Lung (tissue), 12 donors: ENCODE results near the gene GALNT10. TPM values are rescaled to one million over a fixed set of nuclear protein-coding genes. Genes with fewer than 3 reads are reported as not detected.

Experiments used
- ATAC-seq: fragments of 200-7000 bp; cut with Tn5 transposase; one replicate; pipeline ENCODE4 v1.9.1; 2020; ENCODE audit warnings: moderate number of reproducible peaks; ENCODE audit not compliant: insufficient read depth, low FRiP score
- DNase-seq, 3 donors: peaks; one replicate each; pipeline ENCODE4 v3.0.0-alpha.2; 2013 to 2017
- H3K27ac ChIP-seq, 2 donors: one replicate each; pipeline ENCODE4 v1.5.1; 2013; ENCODE audit warnings: mild to moderate bottlenecking in 2 of 2, moderate library complexity in 2 of 2, control low read depth in 1 of 2, inconsistent platforms in 1 of 2, low read depth in 1 of 2, low read length in 1 of 2
- H3K27me3 ChIP-seq, 3 donors: one replicate each; pipeline ENCODE4 v1.5.1; 2013; ENCODE audit warnings: low read length in 2 of 3; ENCODE audit not compliant: control insufficient read depth in 3 of 3, insufficient read depth in 3 of 3
- H3K36me3 ChIP-seq, 4 donors: one replicate each; pipeline ENCODE4 v1.5.1; 2013; ENCODE audit warnings: low read length in 4 of 4, mild to moderate bottlenecking in 1 of 4, moderate library complexity in 1 of 4; ENCODE audit not compliant: control insufficient read depth in 4 of 4, insufficient read depth in 4 of 4
- H3K4me1 ChIP-seq, 5 donors: one replicate each; pipeline ENCODE4 v1.5.1; 2013; ENCODE audit warnings: low read length in 5 of 5, mild to moderate bottlenecking in 2 of 5, moderate library complexity in 1 of 5; ENCODE audit not compliant: control insufficient read depth in 5 of 5, insufficient read depth in 5 of 5
- H3K4me3 ChIP-seq: one replicate; pipeline ENCODE4 v1.5.1; 2013; ENCODE audit warnings: mild to moderate bottlenecking, control low read depth, moderate library complexity
- H3K9ac ChIP-seq, 2 donors: one replicate each; pipeline ENCODE4 v1.5.1; 2013; ENCODE audit warnings: low read length in 2 of 2, control low read depth in 1 of 2; ENCODE audit not compliant: insufficient read depth in 1 of 2
- H3K9me3 ChIP-seq, 4 donors: one replicate each; pipeline ENCODE4 v1.5.1; 2013; ENCODE audit warnings: low read length in 3 of 4, mild to moderate bottlenecking in 1 of 4, moderate library complexity in 1 of 4; ENCODE audit not compliant: control insufficient read depth in 4 of 4, insufficient read depth in 3 of 4
- CTCF ChIP-seq: IDR thresholded peaks from 2 replicates; pipeline ENCODE4 v1.5.1; 2012; ENCODE audit warnings: mild to moderate bottlenecking; ENCODE audit errors: control extremely low read depth, extremely low read depth
- WGBS, 2 donors: extraction: QIAGEN DNeasy Blood & Tissue Kit; methylation state at CpG; one replicate each; pipeline ENCODE4 v1.1.7; 2013; 5-methylcytosine and 5-hydroxymethylcytosine counted together
- polyA plus RNA-seq, 2 donors: library from polyadenylated mRNA; stranded (reverse); fragments of 200-250 nt; gene quantifications; one replicate each; pipeline ENCODE4 v1.2.1, GENCODE V29; 2013
- total RNA-seq, 2 donors: library from RNA; depleted of rRNA in 1 of 2; stranded (reverse); fragments of >200 nt in 1 of 2; gene quantifications; one replicate each; pipeline ENCODE4 v1.2.1, GENCODE V29; 2014 to 2021
- donor health status: control.
- donor health status: control.
- donor health status: Bipolar disorder and iron deficiency.
- donor health status: healthy.
- donor health status: DM: yes; HTN: yes; CAD: no.

The GALNT10 gene
- total and polyA plus RNA-seq, 4 donors, result 9.0 to 70.2 (median 22.0) TPM

GRCh38 chr5:154422298-154422697, 231.8 kb downstream of the GALNT10 start:
- H3K4me3 ChIP-seq, result no peak overlapping the region
- no peak for ATAC-seq
- no peaks in the 10 kb centered on the region for H3K9me3 ChIP-seq
- H3K27me3 ChIP-seq, result no peaks in the 10 kb centered on the region
- H3K9ac ChIP-seq, result no peak overlapping the region
- H3K27ac ChIP-seq, result no peak overlapping the region
- peaks cover 0 to 20% (median 0%) of the 10 kb centered on the region in 4 donors for H3K36me3 ChIP-seq
- TF ChIP-seq CTCF, result no peak
- WGBS, 2 donors, result 77 to 78% methylated on average over 2 of the region's 2 CpGs
- H3K4me1 ChIP-seq, result peaks cover 0 to 5% (median 0%) of the 10 kb centered on the region in 5 donors
- no peak for DNase-seq

- H3K4me1 ChIP-seq, result no peaks in the 10 kb centered on the region
- no peak overlapping the region for H3K9ac ChIP-seq
- no peaks in the 10 kb centered on the region for H3K9me3 ChIP-seq
- no peak overlapping the region for H3K4me3 ChIP-seq
- H3K27ac ChIP-seq, result no peak overlapping the region
- 94 to 97% methylated on average over 3 of the region's 3 CpGs for WGBS, 2 donors
- ATAC-seq (no peak), DNase-seq (no peak)
- H3K27me3 ChIP-seq, result no peaks in the 10 kb centered on the region
- TF ChIP-seq CTCF, result no peak
- no peaks in the 10 kb centered on the region for H3K36me3 ChIP-seq
Observed at GRCh38 chr5:154428208-154428607, 237.7 kb downstream of the GALNT10 start.

GRCh38 chr5:154429341-154429740, 238.8 kb downstream of the GALNT10 start:
- Histone ChIP-seq H3K4me1 (no peaks in the 10 kb centered on the region), H3K9me3 (no peaks in the 10 kb centered on the region), H3K4me3 (no peak overlapping the region), H3K27me3 (no peaks in the 10 kb centered on the region), H3K27ac (no peak overlapping the region), H3K9ac (no peak overlapping the region), H3K36me3 (no peaks in the 10 kb centered on the region)
- WGBS, 2 donors, result 91 to 96% methylated on average over 1 of the region's 1 CpG
- DNase-seq (no peak), ATAC-seq (no peak)
- TF ChIP-seq CTCF, result no peak

- ATAC-seq (no peak), DNase-seq (no peak)
- no peak for TF ChIP-seq CTCF
- Histone ChIP-seq H3K36me3 (peaks cover 0 to 3% (median 1%) of the 10 kb centered on the region in 4 donors), H3K9ac (no peak overlapping the region), H3K4me3 (no peak overlapping the region), H3K27ac (no peak overlapping the region), H3K4me1 (no peaks in the 10 kb centered on the region), H3K9me3 (no peaks in the 10 kb centered on the region), H3K27me3 (no peaks in the 10 kb centered on the region)
- WGBS, 2 donors, result 75 to 81% methylated on average over 4 of the region's 4 CpGs
Observed at GRCh38 chr5:154430466-154430865, 239.9 kb downstream of the GALNT10 start.
